Stimulated activated CD4-positive, alpha-beta T cell treated with anti-CD3 and anti-CD28 coated beads, Interleukin-4, amount 100 ng/mL, for 4 hours (primary cell): ENCODE measurements around the gene ARL4D.

Experiments used
- DNase-seq, 2 experiments: peaks; one replicate each; pipeline ENCODE4 v3.0.0-alpha.2; 2020

Gene ARL4D

GRCh38 chr17:43430936-43431713 is 32.3 kb downstream of the ARL4D start:
- DNase-seq, result no peak

GRCh38 chr17:43431714-43432523 is 33.1 kb downstream of the ARL4D start:
- no peak for DNase-seq

GRCh38 chr17:43434902-43435319 is 36.1 kb downstream of the ARL4D start:
- no peak for DNase-seq

- DNase-seq, result no peak
Measured at GRCh38 chr17:43437756-43438155, 39.0 kb downstream of the ARL4D start.

GRCh38 chr17:43438626-43439025 is 39.8 kb downstream of the ARL4D start:
- DNase-seq, result no peak

- DNase-seq, result no peak
Measured at GRCh38 chr17:43439041-43439440, 40.2 kb downstream of the ARL4D start.

- DNase-seq, result no peak
Measured at GRCh38 chr17:43442711-43443110, 43.9 kb downstream of the ARL4D start.

GRCh38 chr17:43443381-43443780 is 44.6 kb downstream of the ARL4D start:
- DNase-seq, result no peak

GRCh38 chr17:43444223-43445008 is 45.6 kb downstream of the ARL4D start:
- no peak for DNase-seq

- DNase-seq, result no peak
Measured at GRCh38 chr17:43445009-43445589, 46.3 kb downstream of the ARL4D start.

- DNase-seq, result no peak
Measured at GRCh38 chr17:43446773-43447172, 48.0 kb downstream of the ARL4D start.

GRCh38 chr17:43448720-43449469 is 50.1 kb downstream of the ARL4D start:
- no peak for DNase-seq

GRCh38 chr17:43449470-43450248 is 50.9 kb downstream of the ARL4D start:
- DNase-seq, result no peak
